HG03159 (cell line): ENCODE results near the gene CCSER1.
"Not testable (repeated sequence)": the region's sequence is repeated elsewhere in the genome, so short reads cannot be mapped to it uniquely, and the experiment has no call there.

Source experiments
- ATAC-seq: cut with Tn5 transposase; IDR thresholded peaks from one replicate; pipeline ENCODE4 v1.9.1; 2021; ENCODE audit warnings: mild to moderate bottlenecking, moderate library complexity; ENCODE audit not compliant: unreplicated experiment

CCSER1 gene

DNA sequence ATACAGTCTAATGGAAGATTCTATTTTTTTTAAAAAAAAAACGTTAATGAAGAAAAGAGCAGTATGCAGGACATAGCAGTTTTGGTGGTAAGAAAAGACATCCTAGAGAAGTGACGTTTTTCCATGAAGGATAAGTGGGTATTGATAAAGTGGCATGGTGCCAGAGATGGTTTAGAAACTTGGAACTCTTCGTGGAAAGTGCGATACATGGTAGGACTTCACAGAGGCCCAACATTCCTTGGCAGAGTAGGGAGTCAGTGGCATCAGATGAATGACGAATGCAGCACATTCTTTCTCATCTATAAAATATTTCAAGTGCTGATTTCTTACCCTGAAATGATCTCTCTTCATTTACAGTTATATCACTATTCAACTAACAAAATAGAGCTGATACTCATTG is 298.7 kb downstream of the CCSER1 start:
- no peak for ATAC-seq

- ATAC-seq, result no peak
Observed at GRCh38 chr4:90438522-90438921, 311.3 kb downstream of the CCSER1 start.

GRCh38 chr4:90441770-90442169 is 314.6 kb downstream of the CCSER1 start:
- no peak for ATAC-seq

GRCh38 chr4:90442619-90443018 is 315.4 kb downstream of the CCSER1 start:
- ATAC-seq, result no peak

GRCh38 chr4:90443231-90443630 is 316.0 kb downstream of the CCSER1 start:
- no peak for ATAC-seq

- no peak for ATAC-seq
Observed at GRCh38 chr4:90444904-90445303, 317.7 kb downstream of the CCSER1 start.

- no peak for ATAC-seq
Observed at GRCh38 chr4:90445380-90445779, 318.2 kb downstream of the CCSER1 start.

- no peak for ATAC-seq
Observed at GRCh38 chr4:90449626-90450025, 322.4 kb downstream of the CCSER1 start.

GRCh38 chr4:90456891-90457290 is 329.7 kb downstream of the CCSER1 start:
- ATAC-seq, result no peak

DNA sequence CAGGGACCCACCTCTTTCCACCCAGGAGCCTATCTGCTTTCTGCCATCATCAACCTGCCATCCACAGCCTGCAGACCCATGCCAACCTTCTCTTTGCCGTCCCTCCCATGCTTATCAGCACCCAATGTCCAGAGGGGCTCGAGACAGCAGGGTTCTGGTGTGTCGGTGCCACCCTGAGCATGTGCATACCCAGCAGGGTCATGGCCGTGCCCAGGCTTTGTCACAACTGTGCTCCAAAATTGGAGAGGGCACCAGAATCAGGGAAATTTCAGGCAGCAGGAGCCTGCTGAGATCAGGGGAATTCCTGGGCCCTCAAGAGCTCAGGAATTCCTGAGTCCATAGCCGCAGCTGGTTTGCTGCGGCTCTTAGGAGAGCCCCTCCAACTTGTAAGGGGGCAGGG is 330.6 kb downstream of the CCSER1 start:
- ATAC-seq, result no peak

DNA sequence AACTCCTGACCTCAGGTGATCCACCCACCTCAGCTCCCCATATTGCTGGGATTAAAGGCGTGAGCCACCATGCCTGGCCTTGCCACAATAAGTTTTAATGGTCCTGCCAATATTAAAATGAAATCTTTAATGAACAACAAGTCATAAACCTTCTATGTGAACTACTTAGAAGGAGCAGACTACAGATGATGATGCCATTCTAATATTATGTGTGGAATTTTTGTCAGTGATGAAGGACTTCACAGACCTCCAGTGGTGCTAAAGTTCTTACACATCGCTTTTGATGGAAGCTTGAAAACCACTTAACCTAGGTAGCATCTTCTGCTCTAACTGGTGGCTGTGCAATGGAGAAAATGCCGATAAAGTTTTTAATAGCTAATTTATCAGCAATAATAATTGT is 331.4 kb downstream of the CCSER1 start:
- ATAC-seq, result no peak

GRCh38 chr4:90474484-90474883 is 347.3 kb downstream of the CCSER1 start:
- ATAC-seq, result no peak

GRCh38 chr4:90476019-90476418 is 348.8 kb downstream of the CCSER1 start:
- no peak for ATAC-seq

- ATAC-seq, result no peak
Observed at GRCh38 chr4:90476586-90476985, 349.4 kb downstream of the CCSER1 start.

- ATAC-seq, result not testable (repeated sequence)
Observed at GRCh38 chr4:90484894-90485293, 357.7 kb downstream of the CCSER1 start.

DNA sequence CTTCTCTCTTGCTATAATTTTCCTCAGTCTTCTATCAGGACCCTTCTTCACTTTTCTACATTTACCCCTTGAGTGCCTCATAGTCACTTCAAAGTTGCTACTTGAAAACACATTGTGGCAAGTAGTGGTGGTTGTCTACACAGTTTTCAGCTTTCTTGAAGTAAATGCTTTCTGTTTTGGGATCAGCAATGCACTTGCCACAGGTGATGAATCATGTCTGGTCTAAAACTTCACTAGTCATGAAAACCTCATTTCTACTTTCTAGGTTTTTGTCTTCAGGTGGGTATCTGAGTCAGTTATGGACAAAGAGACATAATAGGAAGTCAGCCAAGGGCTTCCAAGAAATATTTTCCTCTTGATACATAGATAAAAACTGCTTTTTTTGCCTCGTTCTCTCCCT is 359.2 kb downstream of the CCSER1 start:
- ATAC-seq, result no peak

- no peak for ATAC-seq
Observed at GRCh38 chr4:90495211-90495610, 368.0 kb downstream of the CCSER1 start.

DNA sequence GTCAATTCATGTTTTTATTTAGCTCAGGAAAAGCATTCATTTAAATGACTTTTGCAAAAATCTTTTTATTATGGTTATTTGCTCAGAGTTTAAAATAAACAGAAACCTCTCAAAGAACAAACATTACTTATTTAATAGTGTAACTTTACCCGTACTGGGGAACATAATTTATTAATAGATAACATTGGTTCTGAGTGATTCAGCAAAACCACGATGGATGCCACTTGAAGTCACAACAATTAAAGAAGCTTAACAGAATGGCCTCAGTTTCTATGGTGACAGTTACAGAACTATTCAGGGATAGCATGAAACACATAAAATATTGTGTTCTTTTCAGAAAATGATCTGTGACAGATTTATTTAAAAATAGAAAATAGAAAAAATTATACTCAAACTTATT is 368.7 kb downstream of the CCSER1 start:
- ATAC-seq, result no peak

GRCh38 chr4:90498175-90498574 is 371.0 kb downstream of the CCSER1 start:
- no peak for ATAC-seq

DNA sequence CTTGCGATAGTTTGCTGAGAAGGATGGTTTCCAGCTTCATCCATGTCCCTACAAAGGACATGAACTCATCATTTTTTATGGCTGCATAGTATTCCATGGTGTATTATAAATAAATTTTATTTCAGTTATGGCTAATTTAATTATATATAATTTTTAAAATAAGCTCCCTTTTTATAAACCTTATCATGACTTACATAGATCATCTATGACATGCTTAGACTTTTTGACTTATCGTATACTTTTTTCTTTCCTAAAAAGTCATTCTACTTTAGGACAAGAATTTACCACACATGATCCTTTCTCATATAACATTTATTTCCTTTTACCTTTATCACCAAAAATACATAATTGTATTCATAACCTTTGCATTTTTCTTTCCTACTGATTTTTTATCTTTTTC is 376.5 kb downstream of the CCSER1 start:
- no peak for ATAC-seq

DNA sequence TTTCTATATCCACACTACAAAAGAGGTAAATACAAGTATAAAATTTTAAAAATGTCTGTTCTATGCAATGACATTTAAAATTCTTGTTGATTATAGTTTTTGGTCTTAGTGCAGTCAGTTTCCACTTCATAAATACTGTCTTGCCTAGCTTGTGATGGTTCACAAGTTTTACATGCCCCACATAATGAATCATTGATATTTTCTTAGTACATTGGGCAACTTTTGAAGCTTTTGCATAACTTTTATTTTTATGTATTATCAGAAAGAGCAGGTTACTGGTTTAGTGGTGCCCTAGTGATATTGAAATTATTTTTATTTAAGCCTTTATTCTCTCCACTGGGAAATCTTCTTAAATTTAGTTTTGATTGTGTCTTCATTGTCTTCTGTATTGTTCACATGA is 388.0 kb downstream of the CCSER1 start:
- no peak for ATAC-seq

DNA sequence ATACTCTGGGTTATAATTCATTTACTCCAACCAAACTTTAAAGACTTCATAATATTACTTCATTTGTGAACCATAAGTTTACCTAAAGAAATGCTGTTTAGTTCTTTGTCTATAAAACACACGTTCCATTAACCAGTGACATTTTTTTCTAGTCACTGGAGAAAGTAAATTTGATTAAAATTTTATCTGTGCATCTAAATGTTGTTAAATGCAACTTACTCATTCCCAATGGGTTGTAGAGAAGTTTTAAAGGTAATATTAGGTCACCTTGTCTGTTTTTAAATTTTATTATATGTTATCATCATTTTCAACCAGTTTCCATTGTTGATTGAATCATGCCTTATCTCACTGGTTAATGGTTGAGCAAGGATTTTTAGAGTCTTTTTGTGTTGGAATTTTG is 401.4 kb downstream of the CCSER1 start:
- no peak for ATAC-seq

- ATAC-seq, result no peak
Observed at GRCh38 chr4:90536408-90536807, 409.2 kb downstream of the CCSER1 start.

DNA sequence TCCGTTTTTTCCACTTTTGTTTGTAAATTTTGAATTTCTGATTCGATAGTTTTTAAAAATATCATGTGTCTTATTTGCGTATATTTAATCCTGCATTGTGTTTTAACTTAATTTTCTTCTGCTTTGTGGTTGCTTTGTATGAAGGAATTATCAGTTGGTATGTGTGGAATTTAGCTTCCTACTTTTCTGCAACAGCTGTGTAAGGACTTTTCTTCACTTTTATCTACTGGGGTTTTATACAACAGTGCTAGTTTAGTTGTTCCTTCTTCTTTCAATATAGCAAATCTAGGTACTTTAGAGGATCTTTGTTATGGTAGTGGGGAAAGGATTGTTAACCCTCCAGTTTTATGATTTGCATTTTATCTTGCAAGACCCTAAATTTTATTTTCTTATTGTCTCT is 410.3 kb downstream of the CCSER1 start:
- ATAC-seq, result no peak
